ENCODE data around the gene MORF4L1.

Gene MORF4L1

GRCh38 chr15:78850941-78851755 is 21.5 kb upstream of the MORF4L1 start:
- Histone ChIP-seq H3K79me2 (ENCODE audit: control insufficient read depth, insufficient read depth, low read length, poor library complexity) (no peaks in the 10 kb centered on the region), H2BK120ac (ENCODE audit: insufficient read depth, low read length, poor library complexity) (no peak overlapping the region), H3K4ac (ENCODE audit: low read depth, low read length) (no peak overlapping the region), H3K27me3 (ENCODE audit: insufficient read depth, low read length) (no peaks in the 10 kb centered on the region), H2AK5ac (ENCODE audit: low read length) (no peak overlapping the region), H3K4me3 (ENCODE audit: low read depth, low read length) (no peak overlapping the region), H3K14ac (ENCODE audit: low read length) (no peak overlapping the region), H3K18ac (ENCODE audit: low read length) (no peak overlapping the region), H3K4me1 (ENCODE audit: control insufficient read depth in 1 of 2, insufficient read depth in 2 of 2, low read length in 2 of 2) (no peaks in the 10 kb centered on the region), H2BK5ac (ENCODE audit: low read depth, low read length, poor library complexity) (no peak overlapping the region), H3K79me1 (ENCODE audit: low read length) (no peaks in the 10 kb centered on the region), H3K9ac (ENCODE audit: low read length) (no peak overlapping the region), H2AFZ (ENCODE audit: insufficient read depth, low read length, poor library complexity) (no peak overlapping the region), H3K36me3 (ENCODE audit: control insufficient read depth in 1 of 2, insufficient read depth in 2 of 2, low read length in 2 of 2) (no peaks in the 10 kb centered on the region), H3K9me3 (ENCODE audit: insufficient read depth, low read depth, low read length) (no peaks in the 10 kb centered on the region), H4K91ac (ENCODE audit: low read depth, low read length) (no peak overlapping the region), H2BK12ac (ENCODE audit: low read length) (no peak overlapping the region), H3K23ac (ENCODE audit: low read length) (no peak overlapping the region), H4K8ac (ENCODE audit: low read depth, low read length) (no peak overlapping the region), H3K27ac (ENCODE audit: low read depth, low read length) (no peak overlapping the region), H3K4me2 (ENCODE audit: low read length) (no peak overlapping the region), H4K12ac (ENCODE audit: low read depth, low read length) (no peak overlapping the region)
- no CpG with 5 or more reads among the region's 6 CpGs for WGBS (ENCODE audit: extremely low coverage, insufficient coverage, insufficient read length)
- no peak for DNase-seq

- Histone ChIP-seq H2BK12ac (ENCODE audit: low read length) (no peak overlapping the region), H3K4ac (ENCODE audit: low read depth, low read length) (no peak overlapping the region), H3K36me3 (ENCODE audit: control insufficient read depth in 1 of 2, insufficient read depth in 2 of 2, low read length in 2 of 2) (no peaks in the 10 kb centered on the region), H4K12ac (ENCODE audit: low read depth, low read length) (no peak overlapping the region), H4K8ac (ENCODE audit: low read depth, low read length) (no peak overlapping the region), H3K4me2 (ENCODE audit: low read length) (no peak overlapping the region), H2AK5ac (ENCODE audit: low read length) (no peak overlapping the region), H2BK5ac (ENCODE audit: low read depth, low read length, poor library complexity) (no peak overlapping the region), H3K4me1 (ENCODE audit: control insufficient read depth in 1 of 2, insufficient read depth in 2 of 2, low read length in 2 of 2) (no peaks in the 10 kb centered on the region), H3K27ac (ENCODE audit: low read depth, low read length) (no peak overlapping the region), H3K4me3 (ENCODE audit: low read depth, low read length) (no peak overlapping the region), H3K9ac (ENCODE audit: low read length) (no peak overlapping the region), H3K79me2 (ENCODE audit: control insufficient read depth, insufficient read depth, low read length, poor library complexity) (no peaks in the 10 kb centered on the region), H3K18ac (ENCODE audit: low read length) (no peak overlapping the region), H3K23ac (ENCODE audit: low read length) (no peak overlapping the region), H3K27me3 (ENCODE audit: insufficient read depth, low read length) (no peaks in the 10 kb centered on the region), H4K91ac (ENCODE audit: low read depth, low read length) (no peak overlapping the region), H2AFZ (ENCODE audit: insufficient read depth, low read length, poor library complexity) (no peak overlapping the region), H2BK120ac (ENCODE audit: insufficient read depth, low read length, poor library complexity) (no peak overlapping the region), H3K79me1 (ENCODE audit: low read length) (no peaks in the 10 kb centered on the region), H3K9me3 (ENCODE audit: insufficient read depth, low read depth, low read length) (no peaks in the 10 kb centered on the region), H3K14ac (ENCODE audit: low read length) (no peak overlapping the region)
- no peak for DNase-seq
- WGBS (ENCODE audit: extremely low coverage, insufficient coverage, insufficient read length) = no CpG with 5 or more reads among the region's 6 CpGs
Observed at GRCh38 chr15:78853500-78853899, 19.2 kb upstream of the MORF4L1 start.

GRCh38 chr15:78854833-78855372 is 17.8 kb upstream of the MORF4L1 start:
- no peaks in the 10 kb centered on the region for H3K9me3 ChIP-seq (ENCODE audit: insufficient read depth, low read depth, low read length)
- no peak for DNase-seq
- H4K8ac ChIP-seq (ENCODE audit: low read depth, low read length) = no peak overlapping the region
- H2BK12ac ChIP-seq (ENCODE audit: low read length) = no peak overlapping the region
- no peaks in the 10 kb centered on the region for H3K4me1 ChIP-seq (ENCODE audit: control insufficient read depth in 1 of 2, insufficient read depth in 2 of 2, low read length in 2 of 2)
- H4K12ac ChIP-seq (ENCODE audit: low read depth, low read length) = no peak overlapping the region
- no peak overlapping the region for H2BK5ac ChIP-seq (ENCODE audit: low read depth, low read length, poor library complexity)
- H3K14ac ChIP-seq (ENCODE audit: low read length) = no peak overlapping the region
- no peak overlapping the region for H3K27ac ChIP-seq (ENCODE audit: low read depth, low read length)
- H3K9ac ChIP-seq (ENCODE audit: low read length) = no peak overlapping the region
- no peaks in the 10 kb centered on the region for H3K79me1 ChIP-seq (ENCODE audit: low read length)
- H3K23ac ChIP-seq (ENCODE audit: low read length) = no peak overlapping the region
- no CpG with 5 or more reads among the region's 2 CpGs for WGBS (ENCODE audit: extremely low coverage, insufficient coverage, insufficient read length)
- H3K27me3 ChIP-seq (ENCODE audit: insufficient read depth, low read length) = no peaks in the 10 kb centered on the region
- H3K4ac ChIP-seq (ENCODE audit: low read depth, low read length) = no peak overlapping the region
- H4K91ac ChIP-seq (ENCODE audit: low read depth, low read length) = no peak overlapping the region
- no peak overlapping the region for H2AK5ac ChIP-seq (ENCODE audit: low read length)
- H3K36me3 ChIP-seq (ENCODE audit: control insufficient read depth in 1 of 2, insufficient read depth in 2 of 2, low read length in 2 of 2) = no peaks in the 10 kb centered on the region
- H3K79me2 ChIP-seq (ENCODE audit: control insufficient read depth, insufficient read depth, low read length, poor library complexity) = no peaks in the 10 kb centered on the region
- no peak overlapping the region for H3K4me2 ChIP-seq (ENCODE audit: low read length)
- no peak overlapping the region for H2AFZ ChIP-seq (ENCODE audit: insufficient read depth, low read length, poor library complexity)
- H3K18ac ChIP-seq (ENCODE audit: low read length) = no peak overlapping the region
- no peak overlapping the region for H3K4me3 ChIP-seq (ENCODE audit: low read depth, low read length)
- no peak overlapping the region for H2BK120ac ChIP-seq (ENCODE audit: insufficient read depth, low read length, poor library complexity)

GRCh38 chr15:78855746-78856145 is 16.9 kb upstream of the MORF4L1 start:
- Histone ChIP-seq H3K23ac (ENCODE audit: low read length) (no peak overlapping the region), H3K4me2 (ENCODE audit: low read length) (no peak overlapping the region), H3K9me3 (ENCODE audit: insufficient read depth, low read depth, low read length) (no peaks in the 10 kb centered on the region), H2BK5ac (ENCODE audit: low read depth, low read length, poor library complexity) (no peak overlapping the region), H3K27me3 (ENCODE audit: insufficient read depth, low read length) (no peaks in the 10 kb centered on the region), H3K27ac (ENCODE audit: low read depth, low read length) (no peak overlapping the region), H3K79me1 (ENCODE audit: low read length) (no peaks in the 10 kb centered on the region), H3K9ac (ENCODE audit: low read length) (no peak overlapping the region), H3K14ac (ENCODE audit: low read length) (no peak overlapping the region), H3K4me1 (ENCODE audit: control insufficient read depth in 1 of 2, insufficient read depth in 2 of 2, low read length in 2 of 2) (no peaks in the 10 kb centered on the region), H3K18ac (ENCODE audit: low read length) (no peak overlapping the region), H4K91ac (ENCODE audit: low read depth, low read length) (no peak overlapping the region), H2BK12ac (ENCODE audit: low read length) (no peak overlapping the region), H3K79me2 (ENCODE audit: control insufficient read depth, insufficient read depth, low read length, poor library complexity) (no peaks in the 10 kb centered on the region), H2AK5ac (ENCODE audit: low read length) (no peak overlapping the region), H3K36me3 (ENCODE audit: control insufficient read depth in 1 of 2, insufficient read depth in 2 of 2, low read length in 2 of 2) (no peaks in the 10 kb centered on the region), H3K4ac (ENCODE audit: low read depth, low read length) (no peak overlapping the region), H4K12ac (ENCODE audit: low read depth, low read length) (no peak overlapping the region), H3K4me3 (ENCODE audit: low read depth, low read length) (no peak overlapping the region), H2AFZ (ENCODE audit: insufficient read depth, low read length, poor library complexity) (no peak overlapping the region), H4K8ac (ENCODE audit: low read depth, low read length) (no peak overlapping the region), H2BK120ac (ENCODE audit: insufficient read depth, low read length, poor library complexity) (no peak overlapping the region)
- DNase-seq = peak in 1 of 2 donors; percentile 77
- WGBS (ENCODE audit: extremely low coverage, insufficient coverage, insufficient read length) = no CpG with 5 or more reads among the region's 4 CpGs
